H1 (cell line): ENCODE data around the gene ACAP3. TPM values are rescaled to one million over a fixed set of nuclear protein-coding genes. Genes with fewer than 3 reads are reported as not detected.

Experiments used
- CTCF ChIA-PET: fragments of 300-600 bp; sonication (Branson Sonifier 250); formaldehyde crosslinking; loops from one replicate; lab custom pipeline; 2021; ENCODE audit not compliant: partially characterized antibody; lab: Charles Lee
- POLR2A ChIA-PET: fragments of 300-600 bp; sonication (Branson Sonifier 250); formaldehyde crosslinking; loops from one replicate; lab custom pipeline; 2021; ENCODE audit warnings: inconsistent platforms; ENCODE audit not compliant: partially characterized antibody; lab: Charles Lee
- DNase-seq, 2 experiments: peaks; one replicate each; pipeline versions ENCODE4 v3.0.0 to v3.0.0-alpha.2; 2010 to 2022; ENCODE audit warnings: low spot score in 2 of 2, low read depth in 1 of 2, mixed read lengths in 1 of 2
- FAIRE-seq: peaks from 2 replicates; lab custom pipeline; 2011; peaks lifted over from hg19 to GRCh38; lab: Jason Lieb, UNC
- H2AFZ ChIP-seq: 2 replicates; pipeline ENCODE4 v1.8.1; 2012; ENCODE audit warnings: low read length, inconsistent platforms
- H2AK5ac ChIP-seq: 2 replicates; pipeline ENCODE4 v1.6.1; 2013; ENCODE audit warnings: low read depth, low read length
- H2BK120ac ChIP-seq: replicated peaks from 2 replicates; pipeline ENCODE3; 2013; ENCODE audit warnings: low read depth, low read length, inconsistent platforms
- H2BK12ac ChIP-seq: 2 replicates; pipeline ENCODE4 v1.6.1; 2013; ENCODE audit warnings: low read depth, low read length
- H2BK15ac ChIP-seq: 2 replicates; pipeline ENCODE4 v1.6.1; 2013; ENCODE audit warnings: low read length
- H2BK20ac ChIP-seq: 2 replicates; pipeline ENCODE4 v1.6.1; 2013; ENCODE audit warnings: low read length
- H2BK5ac ChIP-seq: 2 replicates; pipeline ENCODE4 v1.6.1; 2013; ENCODE audit warnings: low read depth, low read length
- H3K14ac ChIP-seq: 2 replicates; pipeline ENCODE4 v1.6.1; 2013; ENCODE audit warnings: inconsistent platforms; ENCODE audit not compliant: insufficient read length
- H3K18ac ChIP-seq: 2 replicates; pipeline ENCODE4 v1.6.1; 2013; ENCODE audit warnings: low read length; ENCODE audit errors: extremely low read depth
- H3K23ac ChIP-seq: 2 replicates; pipeline ENCODE4 v1.6.1; 2013; ENCODE audit warnings: inconsistent platforms; ENCODE audit not compliant: insufficient read length
- H3K23me2 ChIP-seq: 2 replicates; pipeline ENCODE4 v1.6.1; 2013; ENCODE audit warnings: low read depth, low read length
- H3K27ac ChIP-seq: 2 replicates; pipeline ENCODE4 v1.6.1; 2011; ENCODE audit warnings: low read depth, low read length, inconsistent platforms
- H3K27me3 ChIP-seq, 4 experiments: replicated peaks in 1 of 4; 1 replicate in 1 of 4; 2 replicates in 3 of 4; pipeline versions ENCODE4 v1.6.1 to v1.8.1; 2011 to 2013; ENCODE audit warnings: low read length in 3 of 4, mild to moderate bottlenecking in 3 of 4, inconsistent platforms in 2 of 4, mixed read lengths in 2 of 4, moderate library complexity in 1 of 4; ENCODE audit not compliant: control insufficient read depth in 3 of 4, insufficient read depth in 3 of 4; ENCODE audit errors: extremely low read depth in 1 of 4
- H3K36me3 ChIP-seq, 4 experiments: 2 replicates each; pipeline versions ENCODE4 v1.6.1 to v1.8.1; 2011 to 2013; ENCODE audit warnings: mild to moderate bottlenecking in 4 of 4, low read length in 3 of 4, moderate library complexity in 2 of 4, control low read depth in 1 of 4, inconsistent platforms in 1 of 4; ENCODE audit not compliant: insufficient read depth in 4 of 4, control insufficient read depth in 2 of 4
- H3K4ac ChIP-seq: replicated peaks from 2 replicates; pipeline ENCODE3; 2013; ENCODE audit warnings: low read length, low read depth, mixed read lengths, inconsistent platforms; ENCODE audit not compliant: insufficient read length
- H3K4me1 ChIP-seq, 4 experiments: replicated peaks in 1 of 4; 1 replicate in 1 of 4; 2 replicates in 3 of 4; pipeline versions ENCODE4 v1.6.1 to v1.8.1; 2011 to 2013; ENCODE audit warnings: low read length in 3 of 4, inconsistent platforms in 2 of 4, mixed read lengths in 1 of 4; ENCODE audit not compliant: insufficient read depth in 4 of 4, control insufficient read depth in 3 of 4
- H3K4me2 ChIP-seq, 2 experiments: 2 replicates each; pipeline versions ENCODE4 v1.6.1 to v1.8.1; 2011 to 2013; ENCODE audit warnings: low read depth in 2 of 2, low read length in 2 of 2, control low read depth in 1 of 2, inconsistent platforms in 1 of 2, mild to moderate bottlenecking in 1 of 2; ENCODE audit not compliant: insufficient read depth in 1 of 2
- H3K4me3 ChIP-seq, 4 experiments: fragments of 200-600, 300-600 bp in 1 of 4; sonication (generic), shearing (Covaris generic), sonication (Bioruptor Twin) in 1 of 4; 2 replicates each; pipeline versions ENCODE4 v1.5.1 to v1.8.1; 2011 to 2016; ENCODE audit warnings: low read length in 4 of 4, low read depth in 3 of 4, control low read depth in 2 of 4, inconsistent platforms in 2 of 4, mild to moderate bottlenecking in 2 of 4, mixed read lengths in 1 of 4, moderate library complexity in 1 of 4; ENCODE audit not compliant: insufficient read depth in 2 of 4; ENCODE audit errors: extremely low read depth in 1 of 4
- H3K56ac ChIP-seq: replicated peaks from 2 replicates; pipeline ENCODE3; 2013; ENCODE audit warnings: low read depth, mild to moderate bottlenecking, mixed read lengths, low read length, inconsistent platforms; ENCODE audit not compliant: insufficient read length
- H3K79me1 ChIP-seq: 2 replicates; pipeline ENCODE4 v1.6.1; 2013; ENCODE audit warnings: low read depth, low read length, control low read depth
- H3K79me2 ChIP-seq, 2 experiments: 2 replicates each; pipeline versions ENCODE4 v1.6.1 to v1.8.1; 2012 to 2013; ENCODE audit warnings: low read length in 2 of 2, mild to moderate bottlenecking in 2 of 2, inconsistent platforms in 1 of 2; ENCODE audit not compliant: insufficient read depth in 2 of 2, control insufficient read depth in 1 of 2
- H3K9ac ChIP-seq, 4 experiments: replicated peaks in 1 of 4; 1 replicate in 1 of 4; 2 replicates in 3 of 4; pipeline versions ENCODE4 v1.6.1 to v1.8.1; 2011 to 2013; ENCODE audit warnings: low read depth in 3 of 4, low read length in 3 of 4, control low read depth in 2 of 4, mild to moderate bottlenecking in 2 of 4, moderate library complexity in 2 of 4, inconsistent platforms in 1 of 4; ENCODE audit errors: extremely low read depth in 1 of 4
- H3K9me3 ChIP-seq, 2 experiments: 2 replicates each; pipeline versions ENCODE4 v1.6.1 to v1.8.1; 2012 to 2013; ENCODE audit warnings: mild to moderate bottlenecking in 2 of 2, moderate library complexity in 2 of 2, control low read depth in 1 of 2, inconsistent platforms in 1 of 2, low read depth in 1 of 2, low read length in 1 of 2, mixed read lengths in 1 of 2; ENCODE audit not compliant: insufficient read depth in 2 of 2
- H4K20me1 ChIP-seq, 2 experiments: replicated peaks in 1 of 2; 2 replicates each; pipeline versions ENCODE3 to v1.8.1; 2011 to 2013; ENCODE audit warnings: inconsistent platforms in 2 of 2, low read length in 2 of 2, mild to moderate bottlenecking in 1 of 2; ENCODE audit not compliant: insufficient read depth in 2 of 2, control insufficient read depth in 1 of 2
- H4K5ac ChIP-seq: 2 replicates; pipeline ENCODE4 v1.6.1; 2013; ENCODE audit warnings: low read length, low read depth, mixed read lengths, inconsistent platforms; ENCODE audit not compliant: insufficient read length
- H4K8ac ChIP-seq: 2 replicates; pipeline ENCODE4 v1.8.0; 2013; ENCODE audit warnings: mild to moderate bottlenecking, moderate library complexity, low read length, inconsistent platforms; ENCODE audit not compliant: insufficient read depth; ENCODE audit errors: extremely low read depth
- H4K91ac ChIP-seq: replicated peaks from 2 replicates; pipeline ENCODE3; 2013; ENCODE audit warnings: low read length, mixed read lengths, inconsistent platforms; ENCODE audit not compliant: insufficient read length
- JUN ChIP-seq: IDR thresholded peaks from 2 replicates; pipeline ENCODE4 v1.6.1; 2011; ENCODE audit warnings: low read depth, mild to moderate bottlenecking, improper control_type of control experiment, low read length
- KDM5A ChIP-seq: fragments of 200-600 bp; IDR thresholded peaks from 2 replicates; pipeline ENCODE4 v1.7.1; 2012; ENCODE audit warnings: mild to moderate bottlenecking, low read length, inconsistent platforms, mixed read lengths
- RBBP5 ChIP-seq: IDR thresholded peaks from 2 replicates; pipeline ENCODE4 v1.7.1; 2012; ENCODE audit warnings: low read depth, mild to moderate bottlenecking, inconsistent platforms, low read length, moderate library complexity, borderline replicate concordance
- WGBS, 2 experiments: shearing (Covaris generic) in 1 of 2; methylation state at CpG; one replicate each; pipeline versions ENCODE4 v1.1.6 to v1.1.7; 2013 to 2015; ENCODE audit warnings: low lambda C conversion rate in 2 of 2, mixed read lengths in 2 of 2, inconsistent platforms in 1 of 2, low coverage in 1 of 2, missing lambda C conversion rate in 1 of 2; ENCODE audit not compliant: insufficient replicate concordance in 2 of 2, insufficient coverage in 1 of 2, insufficient read length in 1 of 2; ENCODE audit errors: extremely low coverage in 1 of 2, missing lambda C conversion rate in 1 of 2; 5-methylcytosine and 5-hydroxymethylcytosine counted together
- polyA plus RNA-seq, 7 experiments: library from polyadenylated mRNA; depleted of rRNA in 3 of 7; stranded (reverse) in 5 of 7; unstranded in 2 of 7; fragments of >200 nt in 5 of 7; fragments of 200-250 nt in 2 of 7; gene quantifications; 1 replicate in 5 of 7; 2 replicates in 1 of 7; 4 replicates in 1 of 7; pipeline versions ENCODE4 v1.2.1 to v1.2.3, GENCODE V29; 2011 to 2013; ENCODE audit warnings: missing spikeins in 2 of 7, mixed read lengths in 2 of 7
- total RNA-seq: library from RNA; stranded (reverse); fragmentation: NEBNext Ultra II Directional; extraction: Animal tissue kit (Norgen Biotek cat#: 25700); gene quantifications from 2 replicates; pipeline ENCODE4 v1.2.1, GENCODE V29; 2021

The ACAP3 gene
- total and polyA plus RNA-seq, 2 of the 8 experiments (the other 6 are each of a cell fraction or from before 2014, with no cell fraction given): 14.8 to 28.3 TPM

DNA sequence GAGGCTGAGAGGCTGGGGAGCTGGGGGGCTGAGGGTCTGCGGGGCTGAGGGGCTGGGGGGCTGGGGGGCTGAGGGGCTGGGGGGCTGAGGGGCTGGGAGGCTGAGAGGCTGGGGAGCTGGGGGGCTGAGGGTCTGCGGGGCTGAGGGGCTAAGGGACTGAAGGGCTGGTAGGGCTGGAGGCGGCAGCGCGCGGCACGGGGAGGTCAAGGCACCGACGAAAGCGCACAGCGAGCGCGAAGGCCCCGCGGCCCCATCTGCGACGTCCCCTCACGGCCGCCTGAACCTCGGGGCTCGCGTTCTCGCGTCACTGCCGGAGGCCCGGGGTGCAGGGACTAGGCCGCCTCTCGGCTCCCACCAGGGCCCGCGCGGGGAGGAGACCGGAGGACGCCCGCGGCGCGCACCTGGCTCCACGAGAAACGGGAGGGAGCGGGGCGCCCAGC is 16.4 kb upstream of the ACAP3 start:
- H2BK120ac ChIP-seq: no peak overlapping the region
- H2BK5ac ChIP-seq: no peak overlapping the region
- no peak overlapping the region for H3K14ac ChIP-seq
- peak; percentile 58; the same call in 1 of the 2 replicates for TF ChIP-seq KDM5A
- TF ChIP-seq JUN: no peak
- TF ChIP-seq RBBP5: peak; percentile 36; the same call in 1 of the 2 replicates
- peak overlapping the region; percentile 41 to 76; a peak in 3 of 4 replicates for H3K4me2 ChIP-seq
- FAIRE-seq (no peak), DNase-seq (no peak)
- H4K20me1 ChIP-seq: peaks cover 25 to 39% of the 10 kb centered on the region in 2 experiments
- peaks cover 7% of the 10 kb centered on the region; the same call in 1 of the 2 replicates for H3K23me2 ChIP-seq
- H3K4me3 ChIP-seq: peak overlapping the region; percentile 60 to 100 (median 82)
- no peak overlapping the region for H3K23ac ChIP-seq
- H3K36me3 ChIP-seq: peaks cover 0 to 11% (median 5%) of the 10 kb centered on the region in 4 experiments; a peak in 6 of 8 replicates
- POLR2A ChIA-PET: interaction anchor here (1.0 to 3.4 kb wide), 3 partner anchors 11 to 15 kb away, joined by 3 to 21 read pairs (median 7); no protein-coding TSS in a partner anchor
- H2BK20ac ChIP-seq: no peak overlapping the region
- H3K79me2 ChIP-seq: peaks cover 12 to 53% of the 10 kb centered on the region in 2 experiments; a peak in 3 of 4 replicates
- CTCF ChIA-PET: interaction anchor here (0.6 kb wide), 1 partner anchor 51 kb away, joined by 3 read pairs; no protein-coding TSS in a partner anchor
- H3K4me1 ChIP-seq: peaks cover 0 to 13% (median 3%) of the 10 kb centered on the region in 4 experiments; a peak in 5 of 7 replicates
- peak overlapping the region; percentile 85 for H4K91ac ChIP-seq
- H4K8ac ChIP-seq: peak overlapping the region; percentile 95
- peak overlapping the region; percentile 30 for H3K56ac ChIP-seq
- no peak overlapping the region for H2AFZ ChIP-seq
- peak overlapping the region; percentile 69 for H3K4ac ChIP-seq
- H2BK15ac ChIP-seq: no peak overlapping the region
- no CpG with 5 or more reads among the region's 41 CpGs for WGBS, 2 experiments
- peak overlapping the region; percentile 55; the same call in 1 of the 2 replicates for H3K27ac ChIP-seq
- H3K79me1 ChIP-seq: peaks cover 34% of the 10 kb centered on the region
- no peak overlapping the region for H3K18ac ChIP-seq
- no peak overlapping the region for H2AK5ac ChIP-seq
- H2BK12ac ChIP-seq: no peak overlapping the region
- H4K5ac ChIP-seq: peak overlapping the region; percentile 21
- H3K9ac ChIP-seq: peak overlapping the region in 3 of 4 experiments; percentile 71 to 93 (median 83); a peak in 5 of 7 replicates
- no peaks in the 10 kb centered on the region for H3K27me3 ChIP-seq
- H3K9me3 ChIP-seq: no peaks in the 10 kb centered on the region
